ENCODE measurements around the gene PER1.

DNA sequence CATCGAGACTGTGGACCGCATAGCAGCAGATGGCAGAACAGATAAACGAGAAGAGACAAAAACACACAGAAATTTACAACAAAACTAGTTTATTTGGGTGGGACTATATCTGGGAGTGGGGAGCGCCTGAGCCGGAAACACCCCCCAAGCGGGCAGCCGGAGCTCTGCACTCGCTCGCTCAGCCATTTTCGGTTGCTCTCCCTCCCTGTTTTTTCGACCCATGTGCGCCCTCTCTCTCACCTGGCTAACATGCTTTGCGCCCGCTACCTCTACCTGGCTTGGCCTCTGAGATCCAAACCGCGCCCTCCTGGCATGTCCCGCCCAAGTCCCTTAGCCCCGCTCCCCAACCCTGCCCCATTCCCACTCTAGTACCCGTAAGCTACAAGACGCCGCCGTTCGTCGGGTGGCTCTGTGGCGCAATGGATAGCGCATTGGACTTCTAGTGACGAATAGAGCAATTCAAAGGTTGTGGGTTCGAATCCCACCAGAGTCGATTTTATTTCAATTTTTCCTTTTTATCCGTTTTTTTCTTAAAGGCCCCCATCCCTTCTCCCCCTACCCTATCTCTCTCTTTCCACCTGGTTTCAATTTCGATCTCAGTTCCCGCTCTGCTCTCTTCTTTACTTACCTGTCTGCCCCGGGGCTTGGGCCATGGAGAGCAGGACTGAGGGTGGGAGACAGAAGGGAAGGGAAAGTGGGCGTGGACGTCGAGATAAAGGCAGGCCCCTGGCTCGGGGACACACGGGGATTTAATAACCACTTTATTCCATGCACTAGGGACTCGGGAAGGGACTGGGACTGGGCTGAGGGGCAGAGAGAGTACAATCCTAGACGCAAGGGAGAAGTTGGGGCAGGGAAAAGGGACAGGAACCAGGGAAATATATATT lies 31.4 kb downstream of the PER1 start:
- TF ChIP-seq, protein P1, sequence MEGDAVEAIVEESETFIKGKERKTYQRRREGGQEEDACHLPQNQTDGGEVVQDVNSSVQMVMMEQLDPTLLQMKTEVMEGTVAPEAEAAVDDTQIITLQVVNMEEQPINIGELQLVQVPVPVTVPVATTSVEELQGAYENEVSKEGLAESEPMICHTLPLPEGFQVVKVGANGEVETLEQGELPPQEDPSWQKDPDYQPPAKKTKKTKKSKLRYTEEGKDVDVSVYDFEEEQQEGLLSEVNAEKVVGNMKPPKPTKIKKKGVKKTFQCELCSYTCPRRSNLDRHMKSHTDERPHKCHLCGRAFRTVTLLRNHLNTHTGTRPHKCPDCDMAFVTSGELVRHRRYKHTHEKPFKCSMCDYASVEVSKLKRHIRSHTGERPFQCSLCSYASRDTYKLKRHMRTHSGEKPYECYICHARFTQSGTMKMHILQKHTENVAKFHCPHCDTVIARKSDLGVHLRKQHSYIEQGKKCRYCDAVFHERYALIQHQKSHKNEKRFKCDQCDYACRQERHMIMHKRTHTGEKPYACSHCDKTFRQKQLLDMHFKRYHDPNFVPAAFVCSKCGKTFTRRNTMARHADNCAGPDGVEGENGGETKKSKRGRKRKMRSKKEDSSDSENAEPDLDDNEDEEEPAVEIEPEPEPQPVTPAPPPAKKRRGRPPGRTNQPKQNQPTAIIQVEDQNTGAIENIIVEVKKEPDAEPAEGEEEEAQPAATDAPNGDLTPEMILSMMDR (IDR thresholded peaks at IDR 0.05) = peak in 3 of 6 experiments; percentile 20 to 56 (median 42)
- TF ChIP-seq POLR2A (IDR thresholded peaks at IDR 0.05) = no peak
